Right ventricle myocardium superior (tissue), 1 donor: ENCODE data around the gene PIGQ. TPM values are rescaled to one million over a fixed set of nuclear protein-coding genes. Genes with fewer than 3 reads are reported as not detected.

ENCODE experiments used
- ATAC-seq: fragments of 200-7000 bp; cut with Tn5 transposase; one replicate; pipeline ENCODE4 v1.9.1; 2020; ENCODE audit warnings: mild to moderate bottlenecking; ENCODE audit not compliant: poor library complexity
- DNase-seq: peaks from one replicate; pipeline ENCODE4 v3.0.0-alpha.2; 2020
- intact Hi-C: fragments of 100-400 bp; cut with DNase I; formaldehyde crosslinking; loops from one replicate; pipeline ENCODE4 v1.11.2; 2022
- total RNA-seq: library from RNA; stranded (reverse); fragmentation: NEBNext Ultra II Directional; extraction: Animal tissue kit (Norgen Biotek cat#: 25700); gene quantifications from one replicate; pipeline ENCODE4 v1.2.1, GENCODE V29; 2021
- donor health status: DM: no; HTN: yes; CAD: no; lungs with severe emphysema.

The PIGQ gene
- total RNA-seq, 1 donor from 2014 or later: 18.0 TPM

GRCh38 chr16:610513-611381, 41.0 kb downstream of the PIGQ start:
- peak; percentile 65 for ATAC-seq
- DNase-seq: no peak
- intact Hi-C loops: no loop called here

DNA sequence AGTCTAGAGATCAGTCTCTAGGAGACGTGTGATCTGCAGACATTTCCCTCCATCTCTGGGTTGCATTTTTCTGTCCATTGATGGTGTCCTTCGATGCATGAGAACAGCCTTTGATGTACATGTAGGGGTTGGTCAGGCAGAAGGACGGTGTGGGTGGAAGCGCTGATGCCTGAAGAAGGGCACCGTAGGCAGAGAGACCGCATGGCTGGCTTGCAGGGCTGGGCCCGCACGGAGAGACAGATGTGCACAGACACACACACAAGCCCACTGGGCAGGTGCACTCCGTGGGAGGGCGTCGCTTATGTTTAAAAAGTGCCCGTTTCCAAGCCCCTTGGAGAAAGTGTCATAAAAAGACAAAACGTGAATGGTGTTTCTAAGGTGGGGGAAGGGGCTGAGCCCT, 45.4 kb downstream of the PIGQ start:
- ATAC-seq: no peak
- DNase-seq: no peak
- intact Hi-C loops: no loop called here

GRCh38 chr16:616733-617586, 47.2 kb downstream of the PIGQ start:
- intact Hi-C loops: no loop called here
- DNase-seq (no peak), ATAC-seq (no peak)

DNA sequence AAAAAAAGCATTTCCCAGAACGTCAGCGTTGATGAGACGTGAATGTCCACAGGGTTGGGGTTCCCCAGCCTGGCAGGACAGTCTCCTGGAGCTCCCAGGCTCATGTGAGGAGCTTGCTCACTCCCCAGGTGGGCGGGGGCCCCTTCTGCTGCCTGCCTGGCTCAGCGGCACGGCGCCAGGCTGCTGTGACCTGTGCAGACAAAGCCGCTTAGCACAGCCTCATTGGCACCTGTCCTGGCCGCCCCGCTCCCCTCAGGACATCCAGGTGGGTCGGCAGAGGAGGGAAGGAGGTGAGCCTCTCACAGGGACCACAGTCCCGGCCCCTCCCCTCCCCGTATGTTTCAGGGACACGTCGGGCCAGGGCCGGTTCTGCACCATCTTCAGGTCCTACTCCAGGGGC, 48.1 kb downstream of the PIGQ start:
- DNase-seq (no peak), ATAC-seq (no peak)
- intact Hi-C loops: no loop called here

DNA sequence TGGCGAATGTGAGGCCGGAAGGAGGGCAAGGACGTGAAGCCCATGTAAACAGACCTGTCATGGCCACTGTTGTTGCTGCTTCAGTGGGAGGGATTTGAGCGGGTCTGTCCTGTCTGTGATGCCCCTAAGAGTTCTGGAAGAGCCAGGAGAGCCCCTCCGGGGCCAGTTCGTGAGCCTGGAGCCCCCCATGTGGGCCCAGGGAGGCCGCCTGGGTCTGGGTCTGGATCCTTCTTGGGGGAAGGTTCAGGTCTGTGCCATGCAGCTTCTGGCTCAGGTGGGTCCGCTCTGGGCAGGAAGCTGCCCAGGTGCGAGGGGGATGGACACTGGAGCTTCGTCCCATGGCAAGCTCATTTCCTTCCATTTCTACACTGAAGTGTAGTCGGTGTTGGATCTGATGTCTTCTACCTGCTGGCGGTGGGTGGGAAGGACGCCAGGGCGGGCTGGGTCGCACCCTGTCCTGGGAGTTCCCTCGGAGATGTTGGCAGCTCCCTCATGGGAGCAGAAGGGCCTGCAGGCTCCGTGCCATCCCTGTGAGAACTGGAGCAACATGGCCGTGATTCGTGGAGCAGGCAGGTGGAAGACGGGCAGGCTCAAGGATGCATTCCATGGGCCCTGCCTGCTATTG, 49.8 kb downstream of the PIGQ start:
- DNase-seq (no peak), ATAC-seq (no peak)
- intact Hi-C loops: no loop called here

GRCh38 chr16:620700-621525, 51.1 kb downstream of the PIGQ start:
- DNase-seq (no peak), ATAC-seq (no peak)
- intact Hi-C loops: no loop called here

DNA sequence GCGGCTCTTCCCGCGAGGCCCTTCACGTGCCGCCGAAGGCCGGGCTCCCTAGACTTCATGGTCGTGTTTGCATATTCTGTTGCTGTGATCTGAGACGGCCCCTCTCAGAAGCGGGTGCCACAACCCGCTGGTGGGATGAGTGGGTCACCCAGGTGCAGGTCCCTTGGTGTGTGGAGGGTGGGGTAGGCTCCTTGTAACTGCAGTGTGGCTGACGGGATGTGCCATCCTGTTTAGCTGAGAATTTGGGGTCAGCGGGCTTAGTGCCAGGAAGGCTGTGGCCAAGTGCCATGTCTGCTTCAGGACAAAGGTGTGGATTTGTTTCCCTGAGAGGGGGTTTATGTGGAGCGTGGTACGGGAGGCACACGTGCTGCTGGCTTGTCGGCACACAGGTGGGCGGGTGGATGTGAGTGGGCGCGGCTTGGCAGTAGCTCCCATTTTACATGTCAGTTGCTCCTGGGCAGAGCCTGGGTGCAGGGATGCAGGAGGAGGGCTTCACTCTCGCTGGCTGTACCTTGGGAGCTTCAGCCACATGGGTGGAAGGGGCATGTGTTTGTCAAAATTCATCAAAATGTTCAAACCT, 51.8 kb downstream of the PIGQ start:
- ATAC-seq (no peak), DNase-seq (no peak)
- intact Hi-C loops: no loop called here

GRCh38 chr16:622920-623280, 53.1 kb downstream of the PIGQ start:
- ATAC-seq (no peak), DNase-seq (no peak)
- intact Hi-C loops: no loop called here

GRCh38 chr16:624526-625070, 54.8 kb downstream of the PIGQ start:
- DNase-seq (no peak), ATAC-seq (no peak)
- intact Hi-C loops: no loop called here

DNA sequence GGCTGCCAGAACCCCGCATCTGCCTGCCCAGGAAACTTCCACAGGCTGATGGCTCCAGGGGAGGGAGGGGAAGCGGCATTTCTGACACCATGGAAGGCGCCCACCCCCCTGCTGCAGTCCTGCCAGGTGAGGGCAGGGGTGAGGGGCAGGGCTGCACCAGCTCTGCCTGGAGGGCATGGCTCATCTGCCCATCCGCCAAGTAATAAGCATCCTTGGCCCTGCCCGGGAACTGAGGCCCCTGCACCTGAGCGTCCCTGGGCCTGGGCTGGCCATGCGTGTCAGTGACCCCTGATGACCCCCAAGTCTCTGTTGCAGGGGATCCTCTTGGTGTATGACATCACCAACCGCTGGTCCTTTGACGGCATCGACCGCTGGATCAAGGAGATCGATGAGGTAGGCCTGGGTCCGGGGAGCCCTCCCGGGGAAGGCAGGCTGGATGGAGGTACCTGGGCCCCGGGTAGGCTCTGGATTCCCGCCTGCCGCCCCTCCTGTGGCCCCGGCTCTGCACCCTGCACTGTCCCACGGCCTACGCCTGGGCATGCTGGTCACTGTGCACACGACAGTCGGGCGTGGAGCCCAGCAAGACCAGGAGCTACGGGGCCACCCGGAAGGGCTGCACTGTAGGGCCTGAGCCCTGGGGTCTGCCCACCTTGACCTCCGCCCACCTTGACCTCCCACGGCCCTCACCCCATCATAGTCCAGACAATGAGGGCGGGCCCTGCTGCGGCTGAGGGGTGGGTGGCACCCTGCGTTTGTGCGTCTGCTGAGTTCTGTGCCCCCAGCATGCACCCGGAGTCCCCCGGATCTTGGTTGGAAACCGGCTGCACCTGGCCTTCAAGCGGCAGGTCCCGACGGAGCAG, 55.6 kb downstream of the PIGQ start:
- intact Hi-C loops: no loop called here
- ATAC-seq (no peak), DNase-seq (no peak)

GRCh38 chr16:625977-626765, 56.4 kb downstream of the PIGQ start:
- intact Hi-C loops: no loop called here
- DNase-seq (peak; percentile 40), ATAC-seq (no peak)

- intact Hi-C loops: no loop called here
- DNase-seq (no peak), ATAC-seq (no peak)
Observed at GRCh38 chr16:626787-627453, 57.2 kb downstream of the PIGQ start.

DNA sequence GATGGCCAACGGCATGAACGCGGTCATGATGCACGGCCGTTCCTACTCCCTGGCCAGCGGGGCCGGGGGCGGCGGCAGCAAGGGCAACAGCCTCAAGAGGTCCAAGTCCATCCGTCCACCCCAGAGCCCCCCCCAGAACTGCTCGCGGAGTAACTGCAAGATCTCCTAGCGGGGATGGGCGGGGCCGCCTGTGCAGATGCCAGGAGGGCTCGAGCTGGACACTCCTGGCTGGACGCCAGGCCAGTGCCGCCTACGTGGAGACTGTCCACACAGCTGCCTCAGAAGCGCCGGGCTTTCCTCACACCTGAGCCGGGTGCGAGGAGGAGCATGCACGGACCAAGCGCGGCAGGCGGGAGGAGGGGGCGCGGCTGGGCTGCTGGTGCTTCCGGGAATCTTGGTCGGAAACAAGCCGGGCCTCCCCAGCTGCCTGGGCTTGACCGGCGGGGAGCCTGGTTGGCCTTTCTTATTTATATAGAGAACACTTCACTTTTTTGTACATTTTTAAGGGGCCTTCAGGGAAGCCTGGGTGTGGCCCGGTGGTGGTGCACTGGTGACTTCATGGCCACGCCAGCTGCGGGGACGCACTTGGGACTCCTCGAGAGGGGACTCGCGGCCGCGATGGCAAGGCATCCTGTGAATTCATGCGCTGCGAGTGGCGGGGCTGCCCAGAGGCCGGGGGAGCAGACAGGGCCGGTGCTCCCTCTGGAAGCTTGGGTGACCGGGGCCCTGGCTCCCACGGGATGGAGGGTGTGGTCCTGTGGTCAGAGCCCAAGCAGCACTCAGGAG, 57.9 kb downstream of the PIGQ start:
- ATAC-seq: no peak
- intact Hi-C loops: no loop called here

GRCh38 chr16:628321-629061, 58.7 kb downstream of the PIGQ start:
- ATAC-seq: no peak
- no peak for DNase-seq
- intact Hi-C loops: no loop called here

More for the DNA sequence above, 57.9 kb downstream of the PIGQ start:
- DNase-seq: peak; percentile 62
